IPS-11a (cell line): ENCODE data around the gene IGDCC3.
A peak's percentile ranks its signal among the peaks of the same experiment; 100 is the strongest.

Source experiments
- H3K4me3 ChIP-seq: one replicate; pipeline ENCODE4 v1.5.1; 2013; ENCODE audit warnings: low read depth, low read length, control low read depth

Gene IGDCC3

DNA sequence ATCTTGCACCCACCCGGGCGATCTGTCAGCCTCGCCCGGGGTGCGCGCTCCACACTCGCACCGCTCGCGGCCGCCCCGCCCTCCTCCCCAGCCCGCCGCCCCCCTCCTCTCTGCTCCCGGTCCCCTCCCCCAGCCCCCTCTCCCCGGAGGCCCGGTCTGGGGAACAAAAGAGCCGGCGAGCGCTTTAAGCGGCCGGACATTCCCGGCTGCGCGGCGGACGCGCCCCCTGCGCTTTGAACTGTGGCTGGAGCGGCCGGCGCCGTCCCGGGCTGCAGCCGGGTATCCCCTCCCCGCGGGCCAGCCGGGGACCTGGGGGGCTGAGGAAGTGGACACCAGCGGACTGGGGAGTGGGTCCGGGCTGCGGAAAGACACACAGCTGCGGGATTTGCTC, at the start of gene IGDCC3:
Gene IGDCC3, minus strand, starts transcription at position 27 of the 391 bp plus-strand sequence. CDS start 214 bp downstream, outside the sequence.
- peak within 1 kb of the TSS; percentile 83 for H3K4me3 ChIP-seq

DNA sequence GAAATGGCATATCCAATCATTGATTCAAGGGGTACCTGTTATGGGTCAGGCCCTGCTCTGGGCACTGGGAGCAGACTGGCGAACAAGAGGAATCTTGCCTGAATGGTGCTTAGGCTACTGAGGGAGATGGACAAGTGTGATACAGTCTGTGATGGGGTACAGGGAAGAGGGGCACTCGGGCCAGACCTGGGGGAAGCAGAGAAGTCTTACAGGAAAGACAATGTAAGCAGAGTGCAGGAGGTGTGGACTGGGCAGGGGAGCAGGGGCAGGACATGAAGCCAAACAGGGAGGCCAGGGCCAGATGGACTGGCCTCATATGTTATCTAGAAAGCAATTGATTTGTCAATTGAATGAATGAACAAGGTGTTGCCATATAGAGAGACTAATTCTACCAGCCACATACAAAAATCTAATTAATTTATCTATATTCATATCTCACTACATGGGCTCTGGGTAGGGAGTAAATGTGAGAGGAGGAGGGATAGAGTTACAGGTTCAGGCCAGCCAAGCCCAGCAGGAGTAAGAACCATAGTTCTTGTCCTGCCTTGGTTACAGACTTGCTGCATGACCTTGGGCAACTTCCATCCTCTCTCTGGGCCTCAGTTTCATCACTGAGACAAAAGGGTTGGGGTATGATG, 48.5 kb upstream of the IGDCC3 start:
- H3K4me3 ChIP-seq: no peak overlapping the region

DNA sequence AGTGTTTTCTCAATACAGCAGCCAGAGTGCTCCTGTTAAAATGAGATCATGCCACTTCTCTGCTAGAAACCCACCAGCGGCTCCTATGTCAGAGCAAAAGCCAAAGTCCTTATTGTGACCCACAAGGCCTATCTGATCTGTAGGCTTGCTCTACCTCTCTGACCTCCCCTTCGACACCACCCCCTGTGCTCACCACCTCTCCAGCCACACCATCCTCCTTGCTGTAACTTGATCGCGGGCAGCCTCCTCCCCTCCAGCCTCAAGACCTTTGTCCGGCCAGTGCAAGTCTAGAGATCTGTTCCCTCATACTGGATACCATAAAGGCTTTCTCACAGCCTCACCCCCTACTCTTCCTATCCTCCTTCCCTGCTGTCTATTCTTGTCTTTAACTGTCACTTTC, 46.9 kb upstream of the IGDCC3 start:
- no peak overlapping the region for H3K4me3 ChIP-seq

DNA sequence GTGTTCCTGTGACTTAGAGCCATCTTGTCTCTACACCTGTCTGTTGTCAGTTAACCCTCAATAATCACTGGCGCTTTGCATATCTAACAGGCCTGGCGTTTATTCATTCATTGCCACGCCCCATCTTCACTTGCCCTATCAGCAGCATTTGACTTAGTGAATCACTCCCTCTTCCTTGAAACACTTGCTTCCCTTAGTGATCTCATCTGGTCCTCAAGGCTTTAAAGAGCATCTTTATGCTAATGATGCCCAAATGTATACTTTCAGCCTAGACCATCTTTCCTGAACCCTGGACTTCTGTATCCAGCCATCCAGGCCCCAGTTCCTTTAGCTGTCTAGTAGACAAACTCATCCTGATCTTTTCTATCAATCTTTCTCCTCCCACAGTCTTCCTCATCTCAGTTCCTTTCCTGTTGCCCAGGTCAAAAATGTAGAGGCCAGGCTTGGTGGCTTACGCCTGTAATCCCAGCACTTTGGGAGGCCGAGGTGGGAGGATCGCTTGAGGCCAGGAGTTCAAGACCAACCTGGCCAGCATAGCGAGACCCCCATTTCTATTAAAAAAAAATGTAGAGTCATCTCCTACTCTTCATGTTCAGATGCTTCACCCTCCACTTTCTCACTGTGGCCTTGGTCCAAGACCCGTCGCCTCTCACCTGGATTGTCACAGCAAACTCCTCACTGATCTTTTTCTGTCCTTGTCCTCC, 46.3 kb upstream of the IGDCC3 start:
- no peak overlapping the region for H3K4me3 ChIP-seq

DNA sequence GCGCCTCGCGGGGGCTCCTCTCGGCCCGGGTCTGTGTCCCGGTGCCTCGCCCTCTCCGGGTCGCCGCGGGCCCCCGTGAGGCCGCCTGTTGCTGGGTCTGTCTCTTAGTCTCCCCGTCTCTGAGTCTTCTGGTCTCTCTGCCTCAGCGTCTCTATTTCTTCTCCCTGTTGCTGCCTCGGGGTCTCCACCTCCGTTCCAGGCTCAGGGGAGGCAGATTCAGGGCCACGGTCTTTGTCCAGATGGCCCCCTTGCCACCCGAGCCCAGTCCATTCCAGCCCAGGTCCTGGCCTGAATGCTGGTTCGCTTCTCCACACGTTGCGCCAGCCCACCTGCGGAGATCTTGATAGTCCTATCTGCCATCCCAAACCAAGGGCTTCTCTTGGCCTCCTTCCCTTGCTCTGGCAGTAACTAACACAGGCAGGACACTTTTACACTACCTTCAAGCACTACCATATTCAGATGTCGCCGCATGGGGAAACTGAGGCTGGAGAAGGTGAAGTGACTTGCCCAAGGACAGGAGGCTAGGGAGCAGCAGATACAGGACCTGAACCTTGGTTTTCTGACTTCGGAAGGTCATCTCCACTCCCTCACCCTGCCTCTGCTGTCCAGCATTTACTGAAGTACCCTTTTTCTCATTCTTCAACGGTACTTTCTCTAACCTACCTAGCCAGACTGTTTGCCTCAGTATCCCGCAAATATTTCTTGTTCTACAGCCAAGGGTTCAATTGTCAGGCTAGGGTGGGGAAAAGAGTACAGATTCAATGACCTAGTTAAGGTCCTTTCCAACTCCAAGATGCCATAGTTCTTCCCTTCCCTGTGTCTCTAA, 45.6 kb upstream of the IGDCC3 start:
- peak overlapping the region; percentile 45 for H3K4me3 ChIP-seq

DNA sequence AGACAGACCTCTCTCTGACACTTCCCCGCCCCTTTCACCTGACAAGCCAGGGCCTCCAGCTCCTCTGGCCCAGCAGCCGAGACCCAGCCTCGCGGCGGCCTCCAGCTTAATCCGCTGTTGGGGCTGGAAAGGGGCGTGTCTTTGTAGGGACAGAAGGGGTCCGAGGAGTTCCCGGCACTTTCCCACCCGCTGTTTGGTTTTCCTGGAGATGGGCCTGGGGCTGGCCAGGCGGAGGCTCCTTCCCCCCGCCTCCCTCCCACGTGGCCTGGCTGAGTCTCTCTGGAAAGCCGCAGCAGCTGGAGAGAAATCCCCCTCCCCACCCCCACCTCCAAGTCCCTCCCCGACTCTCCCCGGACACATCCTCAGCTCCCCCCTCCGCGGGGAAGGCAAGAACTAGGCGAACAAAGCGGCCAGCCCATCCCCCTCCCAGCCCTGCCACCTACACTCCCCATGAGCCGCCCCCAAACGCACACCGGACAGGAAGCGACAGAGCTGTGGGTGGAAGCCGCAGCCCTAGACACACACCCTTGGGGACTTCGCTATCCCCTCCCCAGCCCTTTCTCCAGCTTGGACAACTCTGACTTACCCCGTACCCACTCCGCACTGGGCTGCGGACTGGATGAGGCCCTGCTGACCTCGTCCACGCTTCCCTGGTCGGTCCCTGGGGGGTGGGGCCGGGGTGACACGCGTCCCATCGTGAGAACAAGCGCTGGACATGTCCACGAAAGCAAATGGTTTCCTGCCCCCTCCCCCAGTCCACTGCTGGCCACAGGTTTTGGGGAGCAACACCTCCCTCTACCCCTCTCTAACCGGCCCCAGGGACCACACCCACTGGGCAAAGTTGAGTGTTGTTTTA, 43.8 kb upstream of the IGDCC3 start:
- peak overlapping the region; percentile 60 for H3K4me3 ChIP-seq

DNA sequence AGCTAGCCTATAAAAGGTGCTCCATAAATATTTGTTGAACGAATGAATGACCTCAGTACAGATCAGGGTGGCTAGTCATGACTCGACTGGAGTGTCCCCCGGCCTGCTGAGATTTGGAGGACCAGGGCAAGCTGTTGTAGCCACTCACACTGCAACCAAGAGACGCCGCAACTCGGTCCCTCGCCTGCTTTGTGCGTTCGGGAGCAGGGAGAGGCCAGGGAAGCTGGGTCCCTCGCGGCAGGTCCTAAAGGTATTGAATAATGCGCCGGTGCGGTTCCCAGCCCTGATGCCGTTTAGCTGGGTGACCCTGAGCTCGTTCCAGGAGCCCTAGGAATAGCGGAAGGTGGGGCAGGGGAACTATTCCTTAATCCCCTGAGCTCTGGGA, 43.2 kb upstream of the IGDCC3 start:
- H3K4me3 ChIP-seq: peak overlapping the region; percentile 60

DNA sequence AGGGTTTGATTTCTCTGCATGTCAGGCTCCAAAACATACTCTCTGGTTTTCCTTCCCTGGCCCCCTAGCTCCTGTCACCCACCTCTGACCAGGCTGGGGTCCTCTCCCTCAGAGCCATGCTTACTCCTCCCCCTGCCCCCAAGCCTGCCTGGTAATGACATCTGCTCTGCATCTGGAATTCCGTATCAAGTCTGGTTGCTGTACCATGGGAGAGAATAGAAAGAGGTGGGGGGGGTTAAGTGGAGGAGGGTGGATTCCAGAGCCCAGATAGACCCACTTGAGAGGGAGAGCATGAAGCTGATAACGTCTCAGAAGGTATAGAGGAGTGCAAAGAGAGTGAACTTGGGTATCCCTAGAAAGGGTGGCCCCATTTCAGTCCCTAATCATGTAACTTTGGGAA, 40.8 kb upstream of the IGDCC3 start:
- no peak overlapping the region for H3K4me3 ChIP-seq

DNA sequence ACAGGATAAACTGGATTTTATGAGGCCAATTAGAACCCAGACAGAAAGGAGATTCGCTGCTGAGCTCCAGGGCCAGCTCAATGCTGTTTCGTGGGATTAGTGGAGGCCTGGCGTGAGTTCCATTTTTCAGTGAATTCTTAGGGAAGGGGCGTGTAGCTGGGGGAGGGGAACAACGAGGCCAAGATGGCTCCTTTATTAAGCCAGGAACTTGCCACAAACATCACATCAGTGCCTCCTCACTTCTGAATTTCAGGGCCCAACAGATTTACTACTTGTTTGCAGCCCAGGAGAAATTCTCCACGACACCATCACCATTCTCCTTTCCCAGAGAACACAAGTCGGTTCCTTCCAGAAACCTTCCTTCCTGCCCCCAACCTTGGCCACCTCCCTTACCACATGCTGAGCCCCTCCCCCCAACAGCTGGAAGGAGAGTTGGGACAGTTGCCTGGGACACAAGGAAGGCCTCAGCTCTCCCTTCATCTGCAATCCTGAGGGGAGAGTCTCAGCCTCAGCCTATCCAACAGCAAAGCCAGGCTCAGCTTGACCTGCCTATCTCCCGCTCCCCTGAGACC, 39.1 kb upstream of the IGDCC3 start:
- H3K4me3 ChIP-seq: no peak overlapping the region

DNA sequence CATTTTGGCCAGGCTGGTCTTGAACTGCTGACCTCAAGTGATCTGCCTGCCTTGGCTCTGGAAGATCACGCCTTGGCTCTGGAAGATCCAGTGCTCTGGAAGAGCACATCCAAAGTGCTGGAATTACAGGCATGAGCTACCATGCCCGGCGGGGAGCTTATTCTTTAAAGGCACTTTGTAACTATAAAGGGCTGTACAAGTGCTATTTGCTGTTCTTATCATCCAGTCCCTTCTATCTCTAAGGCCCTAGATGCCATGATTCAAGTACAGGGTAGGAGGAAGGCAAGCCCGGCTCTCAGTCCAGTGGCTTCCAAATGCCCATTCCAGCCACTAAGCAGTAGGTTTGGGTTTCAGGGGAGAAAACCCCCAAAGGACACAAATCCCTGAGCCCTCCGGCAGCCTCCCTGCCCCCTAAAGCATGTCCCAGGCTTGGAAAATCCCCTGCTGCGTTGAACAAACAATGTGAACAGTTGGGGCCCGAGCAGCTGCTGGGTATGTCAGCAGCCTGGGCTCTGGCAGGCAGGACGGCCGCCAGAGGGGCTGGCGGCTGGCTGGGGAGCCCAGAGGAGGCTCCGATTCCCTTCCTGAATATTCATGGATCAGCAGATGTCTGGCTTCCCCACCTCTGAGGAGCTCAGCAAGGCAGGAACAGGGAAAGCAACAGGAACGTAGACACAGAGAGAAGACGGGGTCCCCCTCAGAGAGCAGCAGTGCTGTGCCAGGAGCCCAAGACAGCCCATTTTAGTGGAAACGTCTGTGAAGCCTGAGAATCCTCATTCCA, 37.2 kb upstream of the IGDCC3 start:
- no peak overlapping the region for H3K4me3 ChIP-seq

DNA sequence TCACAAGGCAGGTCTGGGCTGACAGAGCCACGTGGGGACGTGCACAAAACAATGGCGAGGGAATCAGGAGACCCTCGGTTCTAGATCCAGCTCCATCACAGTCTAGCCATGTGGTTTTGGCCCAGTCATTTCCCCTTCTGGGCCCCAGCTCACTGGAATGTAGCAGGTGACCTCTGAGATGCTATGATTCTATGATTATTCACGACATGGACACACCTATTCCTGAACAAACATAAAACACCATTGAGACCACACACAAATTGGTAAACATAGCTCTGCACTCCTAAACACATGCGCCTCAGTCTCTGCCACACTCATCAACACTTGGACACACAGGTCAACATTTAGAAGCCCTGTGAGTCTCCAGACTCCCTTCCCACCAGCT, 36.0 kb upstream of the IGDCC3 start:
- no peak overlapping the region for H3K4me3 ChIP-seq

DNA sequence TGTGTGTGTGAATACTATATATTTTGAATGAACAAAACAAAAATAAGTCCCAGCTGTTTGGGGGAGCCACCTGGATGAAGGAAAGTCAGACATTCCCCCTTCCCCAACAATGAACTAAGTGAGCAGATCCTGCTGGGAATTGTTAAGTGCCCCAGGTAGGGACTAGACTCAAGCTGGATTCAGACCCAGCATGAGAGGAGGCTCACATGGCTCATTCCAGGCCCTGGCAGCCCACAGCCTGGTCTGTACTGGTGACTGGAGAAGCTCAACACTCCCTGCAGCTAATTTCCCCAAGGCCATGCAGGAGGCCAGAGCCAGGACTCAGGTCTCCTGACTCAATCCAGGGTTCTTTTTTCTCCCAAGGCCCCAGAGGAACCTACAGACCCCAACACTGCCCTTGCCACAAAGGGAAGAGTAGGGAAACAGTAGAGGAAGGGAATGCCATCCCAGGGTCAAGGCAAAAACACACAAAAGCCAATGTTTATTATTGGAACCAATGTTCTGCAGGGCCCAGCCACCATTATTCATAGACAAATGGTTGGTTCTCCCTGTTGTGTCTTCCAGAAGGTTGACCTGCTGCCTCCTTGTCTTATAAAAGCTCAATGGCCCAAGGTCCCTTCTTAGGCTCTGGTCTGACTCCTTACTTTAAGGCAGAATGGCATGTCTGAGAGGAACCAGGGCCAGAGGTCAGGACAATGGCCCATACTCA, 35.4 kb upstream of the IGDCC3 start:
- no peak overlapping the region for H3K4me3 ChIP-seq

DNA sequence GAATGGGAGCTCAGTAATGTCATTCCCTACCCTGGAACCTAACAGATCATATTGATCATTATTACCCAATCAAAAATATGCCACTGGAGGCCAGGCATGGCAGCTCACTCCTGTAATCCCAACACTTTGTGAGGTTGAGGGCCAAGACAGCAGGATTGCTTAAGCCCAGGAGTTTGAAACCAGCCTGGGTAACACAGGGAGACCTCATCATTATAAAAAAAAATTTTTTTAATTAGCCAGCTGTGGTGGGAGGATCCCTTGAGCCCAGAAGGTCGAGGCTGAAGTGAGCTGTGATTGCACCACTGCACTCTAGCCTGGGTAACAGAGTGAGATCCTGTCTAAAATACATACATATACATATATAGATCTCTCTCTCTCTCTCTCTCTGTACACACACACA, 34.8 kb upstream of the IGDCC3 start:
- H3K4me3 ChIP-seq: no peak overlapping the region

DNA sequence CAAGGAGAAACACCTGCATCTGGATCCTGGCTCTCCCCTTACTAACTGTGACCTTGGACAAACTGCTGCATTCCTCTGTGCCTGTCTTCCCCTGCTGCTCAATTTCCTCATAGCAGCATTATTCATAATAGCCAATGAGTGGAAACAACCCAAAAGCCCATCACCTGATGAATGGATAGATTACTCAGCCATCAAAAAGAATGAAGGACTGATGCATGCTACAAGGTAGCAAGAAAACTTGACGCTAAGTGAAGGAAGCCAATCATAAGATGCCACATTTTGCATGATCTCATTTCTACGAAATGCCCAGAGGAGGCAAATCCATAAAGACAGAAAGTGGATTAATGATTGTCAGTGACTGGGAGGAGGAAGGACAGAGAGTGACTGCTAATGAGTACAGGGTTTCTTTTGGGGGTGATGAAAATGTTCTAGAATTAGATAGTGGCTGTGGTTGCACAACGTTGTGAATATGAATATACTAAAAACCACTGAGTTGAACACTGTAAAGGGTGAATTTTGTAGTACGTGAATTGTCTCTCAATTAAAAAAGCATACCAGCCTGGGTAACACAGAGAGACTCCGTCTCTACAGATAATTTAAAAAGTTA, 33.8 kb upstream of the IGDCC3 start:
- no peak overlapping the region for H3K4me3 ChIP-seq

DNA sequence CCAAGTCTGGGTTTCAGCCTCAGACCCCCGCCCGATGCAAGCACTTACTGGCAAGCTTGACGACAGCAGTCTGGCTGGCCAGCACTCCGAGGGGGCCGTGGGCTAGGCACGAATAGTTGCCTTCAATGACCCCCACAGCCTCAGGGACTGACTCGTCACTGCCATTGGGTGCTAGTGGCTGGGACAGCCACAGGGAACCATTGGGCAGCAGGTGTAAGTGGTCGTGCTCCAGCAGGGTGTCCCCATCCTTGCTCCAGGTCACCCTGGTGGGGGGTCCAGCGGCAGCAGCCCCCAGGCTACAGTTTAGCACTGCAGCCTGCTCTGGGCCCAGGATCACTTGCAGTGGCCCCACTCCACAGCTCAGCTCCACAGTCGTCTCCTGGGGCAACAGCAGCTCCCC, 33.2 kb upstream of the IGDCC3 start:
- H3K4me3 ChIP-seq: no peak overlapping the region

DNA sequence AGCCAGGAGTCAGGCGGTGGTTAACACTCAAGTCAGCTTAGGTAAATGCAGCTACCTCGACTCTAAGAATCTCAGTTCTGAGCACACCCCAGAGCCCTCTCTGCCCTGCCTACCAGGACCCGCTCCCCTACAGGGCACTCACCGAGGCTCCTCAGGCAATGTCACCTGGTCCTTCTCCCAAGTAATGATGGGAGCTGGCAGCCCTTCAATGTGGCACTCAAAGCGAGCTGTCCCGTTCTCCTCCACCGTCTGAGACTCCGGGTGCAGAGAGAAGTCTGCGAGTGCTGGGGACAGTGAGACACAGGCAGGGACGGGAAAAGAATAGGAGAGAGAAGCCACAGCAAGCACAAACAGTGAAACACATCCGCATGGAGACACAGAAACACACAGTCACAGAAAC, 32.2 kb upstream of the IGDCC3 start:
- no peak overlapping the region for H3K4me3 ChIP-seq

DNA sequence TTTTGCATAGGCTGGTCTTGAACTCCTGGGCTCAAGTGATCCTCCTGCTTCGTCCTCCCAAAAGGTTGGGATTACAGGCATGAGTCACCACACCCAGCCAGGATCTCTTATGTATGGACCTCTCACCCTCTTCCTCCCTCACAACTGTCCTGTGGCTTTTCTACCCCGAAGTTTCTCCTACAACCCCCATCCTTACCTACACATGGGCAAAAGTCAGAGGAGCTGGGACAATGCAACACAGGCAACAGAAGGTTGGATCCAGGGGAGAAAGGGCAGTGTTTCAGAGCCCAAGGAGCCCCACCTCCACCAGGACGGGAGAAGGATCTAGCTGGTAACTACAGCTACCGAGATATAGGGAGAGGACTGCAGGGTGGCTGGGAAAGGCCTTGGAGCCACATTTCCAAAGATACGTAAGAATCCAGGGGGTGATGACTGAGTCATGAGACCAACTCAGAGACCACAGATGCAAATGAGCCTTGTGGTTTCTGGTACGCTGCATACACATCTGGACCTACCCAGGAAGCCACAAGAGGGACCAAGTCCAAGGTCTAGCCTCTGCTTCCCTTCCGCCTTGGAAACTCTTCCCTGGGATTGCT, 31.3 kb upstream of the IGDCC3 start:
- H3K4me3 ChIP-seq: no peak overlapping the region

DNA sequence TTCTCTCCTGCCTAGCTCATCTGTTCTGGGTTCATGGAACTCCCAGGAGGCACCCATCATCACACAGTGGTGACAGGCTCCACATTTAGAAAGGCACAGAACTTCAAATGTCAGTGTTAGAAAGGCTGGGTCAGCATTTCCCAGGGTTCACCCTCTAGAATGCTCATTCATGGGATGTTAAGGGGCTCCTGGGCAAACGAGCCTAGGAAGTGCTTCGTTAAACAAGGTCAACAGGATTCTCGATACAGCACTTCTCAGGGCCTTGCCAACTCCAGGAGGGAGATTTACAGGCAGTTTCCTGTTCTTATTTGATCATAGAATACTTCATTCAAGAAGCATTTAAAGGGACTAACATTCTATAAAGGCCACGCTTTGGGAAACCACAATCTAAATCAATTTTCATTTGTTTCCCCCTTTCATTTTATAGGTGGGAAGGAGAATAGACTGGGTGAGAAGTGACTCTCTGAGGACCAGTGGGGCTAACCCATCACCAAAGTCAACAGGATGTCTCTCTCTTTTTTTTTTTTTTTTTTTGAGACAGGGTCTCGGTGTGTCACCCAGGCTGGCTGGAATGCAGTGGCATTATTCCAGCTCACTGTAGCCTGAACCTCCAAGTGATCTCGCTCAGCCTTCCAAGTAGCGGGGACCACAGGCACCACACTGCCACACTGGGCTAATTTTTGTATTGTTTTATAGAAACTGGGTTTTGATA, 30.7 kb upstream of the IGDCC3 start:
- no peak overlapping the region for H3K4me3 ChIP-seq
